Limb (tissue), 2 donors: ENCODE data around the gene ANTXR2.

ENCODE experiments used
- DNase-seq, 2 donors: peaks; one replicate each; pipeline ENCODE4 v3.0.0-alpha.2; 2016; ENCODE audit errors: extremely low spot score in 2 of 2

Gene ANTXR2

GRCh38 chr4:79871961-79872360, 201.1 kb downstream of the ANTXR2 start:
- DNase-seq = no peak

- no peak for DNase-seq
These were observed 203.3 kb downstream of the ANTXR2 start for GRCh38 chr4:79869597-79870237.

DNA sequence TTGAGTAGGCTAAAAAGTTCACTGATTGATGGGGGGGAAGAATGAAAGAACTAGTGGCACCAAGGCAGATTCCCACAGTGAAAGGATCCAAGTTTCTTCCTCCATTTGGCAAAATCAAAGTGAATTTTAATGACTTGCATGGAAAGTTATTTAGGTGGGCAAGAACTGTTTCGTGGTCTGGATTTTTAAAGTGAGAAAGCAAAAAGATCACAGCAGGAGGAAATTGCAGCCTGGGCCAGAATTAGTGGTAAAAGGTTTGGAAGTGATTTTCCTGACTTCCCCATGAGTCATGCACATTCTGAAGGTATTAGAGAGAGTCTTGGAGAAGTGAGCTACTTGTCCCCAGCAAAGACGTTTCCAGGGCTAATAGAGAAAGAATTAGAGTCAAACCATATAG, 207.8 kb downstream of the ANTXR2 start:
- no peak for DNase-seq

- DNase-seq = no peak
These were observed 208.4 kb downstream of the ANTXR2 start for GRCh38 chr4:79864500-79865200.

DNA sequence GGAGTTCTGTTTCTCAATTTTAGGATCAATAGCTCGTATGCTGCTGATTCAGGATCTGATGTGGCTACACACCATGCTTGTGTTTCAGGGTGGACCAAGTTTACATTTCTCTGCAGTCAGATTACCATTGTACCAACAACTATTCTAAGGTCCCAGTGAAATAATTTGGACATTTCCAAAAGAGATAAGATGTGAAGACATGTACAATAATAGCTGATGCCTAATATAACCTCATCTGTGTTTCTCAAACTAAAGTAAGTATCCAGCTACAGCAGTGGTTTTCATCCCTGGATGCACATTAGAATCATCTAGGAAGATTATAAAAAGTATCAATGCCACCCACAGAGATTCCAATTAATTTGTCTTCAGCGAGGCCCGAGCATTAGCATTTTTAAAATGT, 209.7 kb downstream of the ANTXR2 start:
- no peak for DNase-seq

- DNase-seq = no peak
These were observed 210.2 kb downstream of the ANTXR2 start for GRCh38 chr4:79862821-79863220.

GRCh38 chr4:79857811-79858210, 215.2 kb downstream of the ANTXR2 start:
- no peak for DNase-seq

- DNase-seq = no peak
These were observed 216.8 kb downstream of the ANTXR2 start for GRCh38 chr4:79856196-79856595.

- DNase-seq = peak in 1 of 2 donors; percentile 50
These were observed 218.1 kb downstream of the ANTXR2 start for GRCh38 chr4:79854856-79855502.

DNA sequence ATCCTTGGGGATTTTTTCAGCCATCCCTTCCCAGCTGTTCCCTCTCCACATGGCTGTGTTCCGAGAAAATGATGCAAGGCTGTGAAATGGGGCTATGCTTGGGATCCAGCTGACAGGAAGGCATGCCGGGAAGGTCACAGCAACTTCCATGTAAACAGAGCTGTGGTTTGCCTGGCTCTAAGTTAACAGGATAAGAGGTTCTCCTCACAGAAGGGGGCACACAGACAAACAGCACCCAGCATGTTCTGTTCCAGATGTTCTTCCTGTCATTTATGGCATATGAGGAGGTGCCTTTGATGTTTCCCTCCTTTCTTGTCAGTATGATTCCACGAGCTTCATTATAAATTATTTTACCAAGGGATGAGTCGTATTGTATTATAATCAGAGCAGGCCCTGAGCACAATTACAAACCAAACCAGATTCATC, 220.7 kb downstream of the ANTXR2 start:
- no peak for DNase-seq

GRCh38 chr4:79851625-79852304, 221.3 kb downstream of the ANTXR2 start:
- DNase-seq = no peak
